GM12873 (cell line): Measurements from ENCODE around the gene TMEM126B.

Experiments
- TF ChIP-seq, protein P1 (sequence below): IDR thresholded peaks from 2 replicates; pipeline ENCODE4 v1.5.1; 2012; ENCODE audit warnings: low read depth, mild to moderate bottlenecking, moderate library complexity, low read length, control low read depth; ENCODE audit not compliant: insufficient read depth; ENCODE audit errors: missing control alignments

TMEM126B gene

GRCh38 chr11:85634747-85635146, 6.4 kb downstream of the TMEM126B start:
- TF ChIP-seq, protein P1, sequence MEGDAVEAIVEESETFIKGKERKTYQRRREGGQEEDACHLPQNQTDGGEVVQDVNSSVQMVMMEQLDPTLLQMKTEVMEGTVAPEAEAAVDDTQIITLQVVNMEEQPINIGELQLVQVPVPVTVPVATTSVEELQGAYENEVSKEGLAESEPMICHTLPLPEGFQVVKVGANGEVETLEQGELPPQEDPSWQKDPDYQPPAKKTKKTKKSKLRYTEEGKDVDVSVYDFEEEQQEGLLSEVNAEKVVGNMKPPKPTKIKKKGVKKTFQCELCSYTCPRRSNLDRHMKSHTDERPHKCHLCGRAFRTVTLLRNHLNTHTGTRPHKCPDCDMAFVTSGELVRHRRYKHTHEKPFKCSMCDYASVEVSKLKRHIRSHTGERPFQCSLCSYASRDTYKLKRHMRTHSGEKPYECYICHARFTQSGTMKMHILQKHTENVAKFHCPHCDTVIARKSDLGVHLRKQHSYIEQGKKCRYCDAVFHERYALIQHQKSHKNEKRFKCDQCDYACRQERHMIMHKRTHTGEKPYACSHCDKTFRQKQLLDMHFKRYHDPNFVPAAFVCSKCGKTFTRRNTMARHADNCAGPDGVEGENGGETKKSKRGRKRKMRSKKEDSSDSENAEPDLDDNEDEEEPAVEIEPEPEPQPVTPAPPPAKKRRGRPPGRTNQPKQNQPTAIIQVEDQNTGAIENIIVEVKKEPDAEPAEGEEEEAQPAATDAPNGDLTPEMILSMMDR = no peak

GRCh38 chr11:85643191-85643614, 14.8 kb downstream of the TMEM126B start:
- TF ChIP-seq, protein P1 = no peak

GRCh38 chr11:85647078-85647477, 18.7 kb downstream of the TMEM126B start:
- TF ChIP-seq, protein P1 = no peak

DNA sequence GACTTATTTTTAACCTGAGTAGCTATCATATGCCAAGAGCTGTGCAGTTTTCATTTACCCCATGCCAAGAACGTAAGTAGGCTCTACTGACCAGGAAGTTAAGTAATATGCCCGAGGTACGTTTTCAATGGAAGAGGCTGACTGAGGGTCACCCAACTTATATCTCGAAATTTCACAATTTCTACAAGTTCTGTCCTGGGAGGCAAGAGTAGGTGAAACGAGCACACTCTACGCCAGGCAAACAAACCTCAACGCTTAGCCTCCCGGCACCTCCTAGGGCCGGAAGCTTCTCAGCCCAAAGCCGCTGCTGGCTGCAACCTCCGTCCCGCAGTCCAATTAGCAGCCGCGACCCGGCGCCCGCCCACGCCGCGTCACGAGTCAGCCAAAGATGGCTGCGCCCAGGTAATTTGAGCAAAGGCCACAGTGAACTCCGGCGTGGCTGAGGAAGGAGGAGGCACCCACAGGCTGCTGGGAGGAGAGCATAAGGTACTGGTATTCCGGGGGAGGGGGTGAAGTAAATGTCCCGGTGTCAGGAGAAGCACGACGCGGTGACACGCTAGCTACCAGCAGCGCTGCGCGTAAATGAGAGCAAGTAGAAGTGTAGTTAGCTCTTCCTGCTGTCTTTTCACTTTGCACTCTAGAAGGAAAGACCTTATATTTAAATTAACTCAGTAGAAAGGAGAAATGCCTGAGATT, 19.4 kb downstream of the TMEM126B start, which contains the start of gene TMEM126A:
Gene TMEM126A, plus strand, starts transcription at position 364 of the 696 bp plus-strand sequence. CDS start 2,289 bp downstream, outside the sequence.
- TF ChIP-seq, protein P1 = no peak

- TF ChIP-seq, protein P1 = no peak
These were observed 22.7 kb downstream of the TMEM126B start for GRCh38 chr11:85651118-85651517.

DNA sequence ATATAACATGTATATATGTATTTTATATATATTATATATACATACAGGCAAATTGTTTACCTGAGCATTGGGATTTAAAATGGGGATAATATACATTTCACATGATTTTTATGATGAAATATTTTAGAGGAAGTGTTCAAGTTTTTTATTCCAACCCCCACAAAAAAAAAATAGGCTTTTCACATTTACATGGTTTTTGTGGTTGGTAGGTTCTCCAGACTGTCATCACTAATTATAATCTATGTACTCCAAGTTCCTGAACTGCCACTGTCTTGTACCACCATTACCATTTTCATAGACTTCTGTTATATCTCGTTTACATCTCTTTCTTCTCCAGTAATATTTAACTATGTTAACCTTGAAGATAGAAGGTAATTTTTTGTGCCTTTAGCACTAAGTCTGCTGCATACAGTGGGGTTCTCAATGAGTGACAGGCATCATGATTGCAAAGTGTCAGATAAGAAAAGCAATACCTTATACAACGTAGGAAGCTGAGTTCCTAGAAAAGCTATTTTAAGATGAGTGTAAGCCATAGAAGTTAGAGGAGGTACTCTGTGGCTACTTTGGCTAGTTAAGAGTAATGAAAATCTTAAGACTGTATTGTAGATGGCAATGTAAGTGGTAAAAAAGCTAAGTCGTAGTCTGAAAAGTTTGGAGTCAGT, 24.5 kb downstream of the TMEM126B start:
- TF ChIP-seq, protein P1 = no peak

DNA sequence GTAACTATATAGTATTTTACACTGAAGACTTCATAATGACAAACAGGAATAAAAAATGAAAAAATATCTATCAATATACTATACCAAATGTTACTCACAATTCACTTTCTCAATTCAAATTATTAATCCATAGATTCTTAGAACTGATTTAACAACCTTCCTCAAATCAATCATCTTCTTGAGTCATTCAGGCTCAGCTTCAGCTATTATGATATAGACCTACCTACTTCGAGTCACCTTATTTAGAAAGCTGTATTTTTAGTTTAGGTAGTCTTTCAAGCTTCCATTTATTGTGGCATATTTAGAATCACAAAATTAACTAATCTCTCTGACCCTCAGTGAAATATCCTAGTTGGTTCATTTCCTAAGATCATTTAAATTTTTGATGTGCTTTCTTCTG, 28.4 kb downstream of the TMEM126B start:
- TF ChIP-seq, protein P1 = no peak
